IMR-90 (cell line): ENCODE measurements around the gene DIP2C. TPM values are rescaled to one million over a fixed set of nuclear protein-coding genes. Genes with fewer than 3 reads are reported as not detected.

Experiments used
- ATAC-seq: fragments of 200-7000 bp; cut with Tn5 transposase; 2 replicates; pipeline ENCODE4 v1.9.1; 2020; ENCODE audit warnings: low read depth, mild to moderate bottlenecking, moderate library complexity
- BruUV-seq: library from RNA; stranded (reverse); fragments of 400-500 nt; replicated peaks from 2 replicates; lab custom pipeline; 2021; lab: Mats Ljungman, UMichigan
- CTCF ChIA-PET: fragments of 300-600 bp; formaldehyde crosslinking; extraction: SDS; loops from one replicate; lab custom pipeline; 2021; ENCODE audit warnings: antibody characterized with exemption; lab: Yijun Ruan, JAX
- POLR2A ChIA-PET: fragments of 300-600 bp; sonication (Branson Sonifier 250); formaldehyde crosslinking; loops from one replicate; lab custom pipeline; 2022; ENCODE audit warnings: antibody characterized with exemption; ENCODE audit not compliant: unreplicated experiment; lab: Charles Lee
- DNase-seq: peaks from one replicate; pipeline ENCODE4 v3.0.0; 2013
- H2AFZ ChIP-seq: replicated peaks from 2 replicates; pipeline ENCODE3; 2013; ENCODE audit warnings: low read length, mild to moderate bottlenecking; ENCODE audit not compliant: poor library complexity
- H2AK5ac ChIP-seq: 2 replicates; pipeline ENCODE4 v1.6.1; 2013; ENCODE audit warnings: low read depth, low read length, inconsistent platforms
- H2AK9ac ChIP-seq: replicated peaks from 2 replicates; pipeline ENCODE3; 2013; ENCODE audit warnings: mild to moderate bottlenecking, low read depth, low read length, moderate library complexity; ENCODE audit not compliant: poor library complexity
- H2BK120ac ChIP-seq: 2 replicates; pipeline ENCODE4 v1.6.1; 2013; ENCODE audit warnings: low read depth, low read length, inconsistent platforms
- H2BK15ac ChIP-seq: 3 replicates; pipeline ENCODE4 v1.6.1; 2013; ENCODE audit warnings: low read depth, low read length, inconsistent platforms
- H2BK20ac ChIP-seq: 2 replicates; pipeline ENCODE4 v1.6.1; 2013; ENCODE audit warnings: low read depth, mild to moderate bottlenecking, inconsistent platforms, low read length, moderate library complexity
- H2BK5ac ChIP-seq: 2 replicates; pipeline ENCODE4 v1.6.1; 2013; ENCODE audit warnings: mild to moderate bottlenecking, low read depth, low read length, inconsistent platforms; ENCODE audit not compliant: poor library complexity, severe bottlenecking
- H3K14ac ChIP-seq: replicated peaks from 2 replicates; pipeline ENCODE4 v1.6.1; 2013; ENCODE audit warnings: low read depth, low read length, inconsistent platforms
- H3K18ac ChIP-seq: 2 replicates; pipeline ENCODE4 v1.6.1; 2013; ENCODE audit warnings: low read depth, low read length, control low read depth
- H3K23ac ChIP-seq: 2 replicates; pipeline ENCODE4 v1.6.1; 2013; ENCODE audit warnings: low read depth, low read length, inconsistent platforms
- H3K27ac ChIP-seq: 2 replicates; pipeline ENCODE4 v1.5.1; 2013; ENCODE audit warnings: mild to moderate bottlenecking, control low read depth, low read length; ENCODE audit not compliant: insufficient read depth
- H3K27me3 ChIP-seq: 2 replicates; pipeline ENCODE4 v1.6.1; 2013; ENCODE audit warnings: low read length; ENCODE audit not compliant: control insufficient read depth, insufficient read depth
- H3K36me3 ChIP-seq: 2 replicates; pipeline ENCODE4 v1.6.1; 2013; ENCODE audit warnings: low read length, mixed read lengths; ENCODE audit not compliant: control insufficient read depth, insufficient read depth
- H3K4ac ChIP-seq: 2 replicates; pipeline ENCODE4 v1.6.1; 2013; ENCODE audit warnings: low read depth, low read length, inconsistent platforms
- H3K4me1 ChIP-seq: 2 replicates; pipeline ENCODE4 v1.6.1; 2013; ENCODE audit warnings: low read length, mixed read lengths; ENCODE audit not compliant: control insufficient read depth, insufficient read depth
- H3K4me2 ChIP-seq: 2 replicates; pipeline ENCODE4 v1.6.1; 2013; ENCODE audit warnings: low read depth, mild to moderate bottlenecking, control low read depth, low read length, moderate library complexity
- H3K4me3 ChIP-seq: 2 replicates; pipeline ENCODE4 v1.5.1; 2013; ENCODE audit warnings: low read depth, mild to moderate bottlenecking, control low read depth, low read length, moderate library complexity; ENCODE audit not compliant: insufficient read depth
- H3K56ac ChIP-seq: 2 replicates; pipeline ENCODE4 v1.6.1; 2013; ENCODE audit warnings: low read length, inconsistent platforms; ENCODE audit not compliant: insufficient read depth; ENCODE audit errors: extremely low read depth
- H3K79me1 ChIP-seq, 2 experiments: 2 replicates each; pipeline ENCODE4 v1.6.1; 2013; ENCODE audit warnings: low read length in 2 of 2, inconsistent platforms in 1 of 2, low read depth in 1 of 2
- H3K9ac ChIP-seq: 2 replicates; pipeline ENCODE4 v1.6.1; 2013; ENCODE audit warnings: low read depth, low read length, control low read depth
- H3K9me1 ChIP-seq: 2 replicates; pipeline ENCODE4 v1.6.1; 2013; ENCODE audit warnings: low read length, inconsistent platforms; ENCODE audit not compliant: insufficient read depth
- H3K9me3 ChIP-seq: 2 replicates; pipeline ENCODE4 v1.6.1; 2013; ENCODE audit warnings: low read length; ENCODE audit not compliant: control insufficient read depth, insufficient read depth
- H4K20me1 ChIP-seq: 2 replicates; pipeline ENCODE4 v1.6.1; 2013; ENCODE audit warnings: low read length, inconsistent platforms; ENCODE audit not compliant: insufficient read depth
- H4K5ac ChIP-seq: 2 replicates; pipeline ENCODE4 v1.6.1; 2013; ENCODE audit warnings: mild to moderate bottlenecking, low read depth, low read length, control low read depth
- H4K8ac ChIP-seq, 2 experiments: 2 replicates each; pipeline ENCODE4 v1.6.1; 2013; ENCODE audit warnings: low read depth in 2 of 2, low read length in 2 of 2, control low read depth in 1 of 2, inconsistent platforms in 1 of 2
- H4K91ac ChIP-seq: 2 replicates; pipeline ENCODE4 v1.6.1; 2013; ENCODE audit warnings: low read depth, low read length, inconsistent platforms; ENCODE audit not compliant: insufficient read depth
- WGBS, 2 experiments: methylation state at CpG; one replicate each; pipeline versions ENCODE4 v1.1.5 to v1.1.7; 2013; ENCODE audit warnings: missing lambda C conversion rate in 2 of 2; ENCODE audit not compliant: insufficient read length in 1 of 2; ENCODE audit errors: extremely low coverage in 2 of 2; 5-methylcytosine and 5-hydroxymethylcytosine counted together
- dilution Hi-C: fragments of 300-500 bp; cut with HindIII; formaldehyde crosslinking; loops from one replicate; pipeline ENCODE4 v1.14.3; 2018; ENCODE audit warnings: low sequenced_read_pairs; ENCODE audit not compliant: unreplicated experiment
- in situ Hi-C: fragments of 300-500 bp; cut with MboI; formaldehyde crosslinking; loops from 3 replicates; pipeline ENCODE4 v1.14.3; 2019; ENCODE audit warnings: low sequenced_read_pairs, inconsistent platforms, mixed read lengths
- intact Hi-C: fragments of 100-400 bp; cut with micrococcal nuclease; formaldehyde crosslinking; loops from 2 replicates; pipeline ENCODE4 v1.10.0; 2022
- polyA plus RNA-seq, 3 experiments: library from polyadenylated mRNA; depleted of rRNA; stranded (reverse); fragments of >200 nt; gene quantifications; 2 replicates each; pipeline ENCODE4 v1.2.3, GENCODE V29; 2012; ENCODE audit warnings: low replicate concordance in 1 of 3
- total RNA-seq: library from RNA; depleted of rRNA; stranded (reverse); fragments of >200 nt; gene quantifications from 2 replicates; pipeline ENCODE4 v1.2.3, GENCODE V29; 2012
- TF ChIP-seq, protein P1 (sequence below): conservative IDR thresholded peaks from 2 replicates; pipeline ENCODE4 v1.5.1; 2012; ENCODE audit warnings: mild to moderate bottlenecking, low read depth, low read length, improper control_type of control experiment
- TF ChIP-seq, protein P2 (sequence below): fragments of 150-350 bp; IDR thresholded peaks from 2 replicates; pipeline ENCODE4 v1.6.1; 2016; ENCODE audit warnings: low read depth, mild to moderate bottlenecking, low read length, moderate library complexity, borderline replicate concordance

The DIP2C gene
- total and polyA plus RNA-seq, 2 of the 4 experiments (the other 2 are of a cell fraction): 8.6 to 17.3 TPM

DNA sequence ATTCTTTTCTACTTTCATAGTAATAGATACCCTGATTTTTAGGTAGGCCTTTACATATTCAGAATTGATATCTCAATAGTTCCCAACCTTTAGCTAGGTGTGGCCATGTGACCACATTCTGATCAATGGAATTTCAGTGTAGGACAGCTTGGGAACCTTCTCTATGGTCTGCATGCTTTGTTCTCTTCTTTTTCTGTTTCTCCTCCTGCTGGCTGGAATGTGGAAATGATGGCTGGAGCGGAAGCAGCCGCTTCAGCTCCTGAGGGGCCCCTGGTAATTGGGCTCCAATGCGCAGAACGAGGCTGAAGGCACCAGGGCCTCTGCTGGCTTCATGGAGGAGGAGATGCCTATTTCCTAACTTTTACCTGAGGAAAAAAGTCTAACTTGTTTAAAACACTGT is 401.7 kb downstream of the DIP2C start:
- H3K9me3 ChIP-seq: 0 out of 2 replicates have a peak, but pooled peaks cover 2% of the 10 kb centered on the region
- H3K9me1 ChIP-seq: peaks cover 18% of the 10 kb centered on the region
- H3K36me3 ChIP-seq: peaks cover 51% of the 10 kb centered on the region
- peak overlapping the region; percentile 91 for H2BK5ac ChIP-seq
- H3K4me2 ChIP-seq: no peak overlapping the region
- H3K79me1 ChIP-seq: peaks cover 0 to 40% of the 10 kb centered on the region in 2 experiments; a peak in 2 of 4 replicates
- no peak overlapping the region for H3K14ac ChIP-seq
- H3K4ac ChIP-seq: peak overlapping the region; percentile 34; the same call in 1 of the 2 replicates
- no peak overlapping the region for H2BK15ac ChIP-seq
- no peak overlapping the region for H2AFZ ChIP-seq
- H2AK5ac ChIP-seq: no peak overlapping the region
- ChIA-PET POLR2A (interaction anchor here (0.6 kb wide), 1 partner anchor 196 kb away, joined by 3 read pairs; no protein-coding TSS in a partner anchor), CTCF (interaction anchor here (1.1 kb wide), 1 partner anchor 10 kb away, joined by 3 read pairs; no protein-coding TSS in a partner anchor)
- intact Hi-C loops (no loop called here), in situ Hi-C loops (no loop called here), dilution Hi-C loops (no loop called here)
- peak overlapping the region in 1 of 2 experiments; percentile 39; a peak in 1 of 4 replicates for H4K8ac ChIP-seq
- no peak overlapping the region for H2BK20ac ChIP-seq
- peak overlapping the region; percentile 26 for H4K91ac ChIP-seq
- H3K27ac ChIP-seq: no peak overlapping the region
- H2AK9ac ChIP-seq: no peak overlapping the region
- DNase-seq: no peak
- no peak overlapping the region for H3K9ac ChIP-seq
- no peak overlapping the region; the same call in 1 of the 2 replicates for H2BK120ac ChIP-seq
- no peak overlapping the region for H3K23ac ChIP-seq
- H3K56ac ChIP-seq: no peak overlapping the region
- H4K5ac ChIP-seq: peak overlapping the region; percentile 58; the same call in 1 of the 2 replicates
- no peaks in the 10 kb centered on the region for H3K27me3 ChIP-seq
- no CpG with 5 or more reads among the region's 4 CpGs for WGBS, 2 experiments
- ATAC-seq: no peak
- H3K18ac ChIP-seq: peak overlapping the region; percentile 78
- peaks cover 6% of the 10 kb centered on the region for H3K4me1 ChIP-seq
- TF ChIP-seq, protein P1, sequence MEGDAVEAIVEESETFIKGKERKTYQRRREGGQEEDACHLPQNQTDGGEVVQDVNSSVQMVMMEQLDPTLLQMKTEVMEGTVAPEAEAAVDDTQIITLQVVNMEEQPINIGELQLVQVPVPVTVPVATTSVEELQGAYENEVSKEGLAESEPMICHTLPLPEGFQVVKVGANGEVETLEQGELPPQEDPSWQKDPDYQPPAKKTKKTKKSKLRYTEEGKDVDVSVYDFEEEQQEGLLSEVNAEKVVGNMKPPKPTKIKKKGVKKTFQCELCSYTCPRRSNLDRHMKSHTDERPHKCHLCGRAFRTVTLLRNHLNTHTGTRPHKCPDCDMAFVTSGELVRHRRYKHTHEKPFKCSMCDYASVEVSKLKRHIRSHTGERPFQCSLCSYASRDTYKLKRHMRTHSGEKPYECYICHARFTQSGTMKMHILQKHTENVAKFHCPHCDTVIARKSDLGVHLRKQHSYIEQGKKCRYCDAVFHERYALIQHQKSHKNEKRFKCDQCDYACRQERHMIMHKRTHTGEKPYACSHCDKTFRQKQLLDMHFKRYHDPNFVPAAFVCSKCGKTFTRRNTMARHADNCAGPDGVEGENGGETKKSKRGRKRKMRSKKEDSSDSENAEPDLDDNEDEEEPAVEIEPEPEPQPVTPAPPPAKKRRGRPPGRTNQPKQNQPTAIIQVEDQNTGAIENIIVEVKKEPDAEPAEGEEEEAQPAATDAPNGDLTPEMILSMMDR: peak; percentile 31
- TF ChIP-seq, protein P2, sequence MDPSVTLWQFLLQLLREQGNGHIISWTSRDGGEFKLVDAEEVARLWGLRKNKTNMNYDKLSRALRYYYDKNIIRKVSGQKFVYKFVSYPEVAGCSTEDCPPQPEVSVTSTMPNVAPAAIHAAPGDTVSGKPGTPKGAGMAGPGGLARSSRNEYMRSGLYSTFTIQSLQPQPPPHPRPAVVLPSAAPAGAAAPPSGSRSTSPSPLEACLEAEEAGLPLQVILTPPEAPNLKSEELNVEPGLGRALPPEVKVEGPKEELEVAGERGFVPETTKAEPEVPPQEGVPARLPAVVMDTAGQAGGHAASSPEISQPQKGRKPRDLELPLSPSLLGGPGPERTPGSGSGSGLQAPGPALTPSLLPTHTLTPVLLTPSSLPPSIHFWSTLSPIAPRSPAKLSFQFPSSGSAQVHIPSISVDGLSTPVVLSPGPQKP: no peak
- no peak overlapping the region for H3K4me3 ChIP-seq
- peaks cover 3% of the 10 kb centered on the region for H4K20me1 ChIP-seq
- BruUV-seq: no TSS peak
